ENCODE results near the gene CDH4. TPM values are rescaled to one million over a fixed set of nuclear protein-coding genes. Genes with fewer than 3 reads are reported as not detected.

CDH4 gene
- total and polyA plus RNA-seq, 2 donors = 0.04 to 0.42 TPM

- no peak overlapping the region for H3K27ac ChIP-seq (ENCODE audit: low read depth)
- DNase-seq (ENCODE audit: extremely low spot score) = no peak
- H3K36me3 ChIP-seq (ENCODE audit: insufficient read depth) = no peaks in the 10 kb centered on the region
- H3K4me1 ChIP-seq (ENCODE audit: insufficient read depth) = no peaks in the 10 kb centered on the region
- WGBS = 91% methylated on average over 23 of the region's 23 CpGs
- no peak overlapping the region for H3K4me3 ChIP-seq (ENCODE audit: low read depth, low read length)
Measured at GRCh38 chr20:61926796-61927192, 674.7 kb downstream of the CDH4 start.

- Histone ChIP-seq H3K4me3 (ENCODE audit: low read depth, low read length) (no peak overlapping the region), H3K27ac (ENCODE audit: low read depth) (no peak overlapping the region), H3K36me3 (ENCODE audit: insufficient read depth) (no peaks in the 10 kb centered on the region), H3K4me1 (ENCODE audit: insufficient read depth) (no peaks in the 10 kb centered on the region)
- 83% methylated on average over 21 of the region's 21 CpGs for WGBS
- no peak for DNase-seq (ENCODE audit: extremely low spot score)
Measured at GRCh38 chr20:61927193-61927825, 675.2 kb downstream of the CDH4 start.

- no peaks in the 10 kb centered on the region for H3K36me3 ChIP-seq (ENCODE audit: insufficient read depth)
- H3K4me1 ChIP-seq (ENCODE audit: insufficient read depth) = no peaks in the 10 kb centered on the region
- H3K4me3 ChIP-seq (ENCODE audit: low read depth, low read length) = no peak overlapping the region
- H3K27ac ChIP-seq (ENCODE audit: low read depth) = no peak overlapping the region
- WGBS = 93% methylated on average over 43 of the region's 43 CpGs
- no peak for DNase-seq (ENCODE audit: extremely low spot score)
Measured at GRCh38 chr20:61927826-61928541, 675.9 kb downstream of the CDH4 start.

- WGBS = 95% methylated on average over 12 of the region's 12 CpGs
- Histone ChIP-seq H3K4me3 (ENCODE audit: low read depth, low read length) (no peak overlapping the region), H3K27ac (ENCODE audit: low read depth) (no peak overlapping the region), H3K36me3 (ENCODE audit: insufficient read depth) (no peaks in the 10 kb centered on the region), H3K4me1 (ENCODE audit: insufficient read depth) (no peaks in the 10 kb centered on the region)
- DNase-seq (ENCODE audit: extremely low spot score) = no peak
Measured at GRCh38 chr20:61929561-61929960, 677.5 kb downstream of the CDH4 start.

- WGBS = 89% methylated on average over 12 of the region's 12 CpGs
- Histone ChIP-seq H3K27ac (ENCODE audit: low read depth) (no peak overlapping the region), H3K36me3 (ENCODE audit: insufficient read depth) (no peaks in the 10 kb centered on the region), H3K4me1 (ENCODE audit: insufficient read depth) (no peaks in the 10 kb centered on the region), H3K4me3 (ENCODE audit: low read depth, low read length) (no peak overlapping the region)
- no peak for DNase-seq (ENCODE audit: extremely low spot score)
Measured at GRCh38 chr20:61929971-61930666, 678.1 kb downstream of the CDH4 start.

GRCh38 chr20:61930776-61931475 lies 678.9 kb downstream of the CDH4 start:
- no peak for DNase-seq (ENCODE audit: extremely low spot score)

GRCh38 chr20:61931476-61932198 lies 679.6 kb downstream of the CDH4 start:
- Histone ChIP-seq H3K4me3 (ENCODE audit: low read depth, low read length) (no peak overlapping the region), H3K27ac (ENCODE audit: low read depth) (no peak overlapping the region), H3K36me3 (ENCODE audit: insufficient read depth) (no peaks in the 10 kb centered on the region), H3K4me1 (ENCODE audit: insufficient read depth) (no peaks in the 10 kb centered on the region)
- WGBS = 83% methylated on average over 14 of the region's 14 CpGs
- DNase-seq (ENCODE audit: extremely low spot score) = no peak

More at GRCh38 chr20:61930776-61931475, 678.9 kb downstream of the CDH4 start:
- no peak overlapping the region for H3K27ac ChIP-seq (ENCODE audit: low read depth)
- H3K4me1 ChIP-seq (ENCODE audit: insufficient read depth) = no peaks in the 10 kb centered on the region
- H3K36me3 ChIP-seq (ENCODE audit: insufficient read depth) = no peaks in the 10 kb centered on the region
- no peak overlapping the region for H3K4me3 ChIP-seq (ENCODE audit: low read depth, low read length)
- 79% methylated on average over 28 of the region's 28 CpGs for WGBS

GRCh38 chr20:61932199-61932592 lies 680.1 kb downstream of the CDH4 start:
- no peak for DNase-seq (ENCODE audit: extremely low spot score)
- no peaks in the 10 kb centered on the region for H3K4me1 ChIP-seq (ENCODE audit: insufficient read depth)

GRCh38 chr20:61932711-61933480 lies 680.8 kb downstream of the CDH4 start:
- WGBS = 89% methylated on average over 38 of the region's 38 CpGs
- no peak overlapping the region for H3K4me3 ChIP-seq (ENCODE audit: low read depth, low read length)
- H3K36me3 ChIP-seq (ENCODE audit: insufficient read depth) = no peaks in the 10 kb centered on the region
- no peak overlapping the region for H3K27ac ChIP-seq (ENCODE audit: low read depth)
- H3K4me1 ChIP-seq (ENCODE audit: insufficient read depth) = no peaks in the 10 kb centered on the region
- no peak for DNase-seq (ENCODE audit: extremely low spot score)

More at GRCh38 chr20:61932199-61932592, 680.1 kb downstream of the CDH4 start:
- 78% methylated on average over 9 of the region's 9 CpGs for WGBS
- Histone ChIP-seq H3K4me3 (ENCODE audit: low read depth, low read length) (no peak overlapping the region), H3K36me3 (ENCODE audit: insufficient read depth) (no peaks in the 10 kb centered on the region), H3K27ac (ENCODE audit: low read depth) (no peak overlapping the region)

- no peaks in the 10 kb centered on the region for H3K36me3 ChIP-seq (ENCODE audit: insufficient read depth)
- no peak overlapping the region for H3K4me3 ChIP-seq (ENCODE audit: low read depth, low read length)
- H3K27ac ChIP-seq (ENCODE audit: low read depth) = no peak overlapping the region
- 49% methylated on average over 17 of the region's 17 CpGs for WGBS
- H3K4me1 ChIP-seq (ENCODE audit: insufficient read depth) = no peaks in the 10 kb centered on the region
- DNase-seq (ENCODE audit: extremely low spot score) = no peak
Measured at GRCh38 chr20:61933481-61933950, 681.5 kb downstream of the CDH4 start.

GRCh38 chr20:61933951-61934715 lies 682.1 kb downstream of the CDH4 start:
- DNase-seq (ENCODE audit: extremely low spot score) = no peak
- 74% methylated on average over 36 of the region's 36 CpGs for WGBS
- Histone ChIP-seq H3K4me1 (ENCODE audit: insufficient read depth) (no peaks in the 10 kb centered on the region), H3K36me3 (ENCODE audit: insufficient read depth) (no peaks in the 10 kb centered on the region), H3K4me3 (ENCODE audit: low read depth, low read length) (no peak overlapping the region), H3K27ac (ENCODE audit: low read depth) (no peak overlapping the region)

Data from urinary bladder (tissue), 4 donors.